ENCODE results near the gene SBF2.

SBF2 gene

GRCh38 chr11:9739123-9739900, 554.7 kb downstream of the SBF2 start:
- DNase-seq (ENCODE audit: low spot score) = no peak
- in situ Hi-C loops (cut with MboI; ENCODE audit: low sequenced_read_pairs, unreplicated experiment) = no loop called here
- TF ChIP-seq CTCF (IDR thresholded peaks at IDR 0.05; ENCODE audit: borderline replicate concordance, control extremely low read depth, extremely low read depth, insufficient read depth, missing control alignments) = no peak

- in situ Hi-C loops (cut with MboI; ENCODE audit: low sequenced_read_pairs, unreplicated experiment) = no loop called here
- TF ChIP-seq CTCF (IDR thresholded peaks at IDR 0.05; ENCODE audit: borderline replicate concordance, control extremely low read depth, extremely low read depth, insufficient read depth, missing control alignments) = no peak
- no peak for DNase-seq (ENCODE audit: low spot score)
Observed at GRCh38 chr11:9738707-9739106, 555.3 kb downstream of the SBF2 start.

GRCh38 chr11:9738116-9738515, 555.9 kb downstream of the SBF2 start:
- TF ChIP-seq CTCF (IDR thresholded peaks at IDR 0.05; ENCODE audit: borderline replicate concordance, control extremely low read depth, extremely low read depth, insufficient read depth, missing control alignments) = no peak
- in situ Hi-C loops (cut with MboI; ENCODE audit: low sequenced_read_pairs, unreplicated experiment) = no loop called here
- no peak for DNase-seq (ENCODE audit: low spot score)

- in situ Hi-C loops (cut with MboI; ENCODE audit: low sequenced_read_pairs, unreplicated experiment) = no loop called here
- no peak for TF ChIP-seq CTCF (IDR thresholded peaks at IDR 0.05; ENCODE audit: borderline replicate concordance, control extremely low read depth, extremely low read depth, insufficient read depth, missing control alignments)
Observed at GRCh38 chr11:9736365-9736764, 557.7 kb downstream of the SBF2 start.

GRCh38 chr11:9735919-9736318, 558.1 kb downstream of the SBF2 start:
- no peak for TF ChIP-seq CTCF (IDR thresholded peaks at IDR 0.05; ENCODE audit: borderline replicate concordance, control extremely low read depth, extremely low read depth, insufficient read depth, missing control alignments)
- in situ Hi-C loops (cut with MboI; ENCODE audit: low sequenced_read_pairs, unreplicated experiment) = no loop called here
- no peak for DNase-seq (ENCODE audit: low spot score)

More at GRCh38 chr11:9736365-9736764, 557.7 kb downstream of the SBF2 start:
- DNase-seq (ENCODE audit: low spot score) = no peak

GRCh38 chr11:9735236-9735635, 558.8 kb downstream of the SBF2 start:
- TF ChIP-seq CTCF (IDR thresholded peaks at IDR 0.05; ENCODE audit: borderline replicate concordance, control extremely low read depth, extremely low read depth, insufficient read depth, missing control alignments) = no peak
- DNase-seq (ENCODE audit: low spot score) = no peak
- in situ Hi-C loops (cut with MboI; ENCODE audit: low sequenced_read_pairs, unreplicated experiment) = no loop called here
